Epithelial cell of umbilical artery (primary cell): ENCODE results near the gene ACP3. TPM values are rescaled to one million over a fixed set of nuclear protein-coding genes. Genes with fewer than 3 reads are reported as not detected.

ENCODE experiments used
- total RNA-seq: library from RNA; depleted of rRNA; stranded (reverse); fragments of >200 nt; gene quantifications from 2 replicates; pipeline ENCODE4 v1.2.3, GENCODE V29; 2014

ACP3 gene
- not detected in 2 replicates for total RNA-seq

GRCh38 chr3:132317229-132317948 lies at the start of gene ACP3:
Gene ACP3 (plus strand): TSS chr3:132317407. CDS start chr3:132317457, 50 bp downstream.

Other genes with a start within 250 kb of the ACP3 start
- 49.7 and 58.1 TPM in 2 replicates for gene DNAJC13, start 100.1 kb downstream of the ACP3 start, total RNA-seq